Activated CD8-positive, alpha-beta memory T cell treated with anti-CD3 and anti-CD28 coated beads for 1 hour (primary cell): ENCODE results near the gene ZDHHC3.
"Not testable (repeated sequence)": the region's sequence is repeated elsewhere in the genome, so short reads cannot be mapped to it uniquely, and the experiment has no call there.

ENCODE experiments used
- DNase-seq, 2 donors: peaks; one replicate each; pipeline ENCODE4 v3.0.0-alpha.2; 2020; ENCODE audit warnings: low read depth in 1 of 2; ENCODE audit errors: extremely low read depth in 1 of 2

Gene ZDHHC3

GRCh38 chr3:44996556-44996969 is 20.6 kb upstream of the ZDHHC3 start:
- no peak for DNase-seq

GRCh38 chr3:44995142-44995770 is 19.3 kb upstream of the ZDHHC3 start:
- no peak for DNase-seq

GRCh38 chr3:44993471-44994205 is 17.7 kb upstream of the ZDHHC3 start:
- no peak for DNase-seq

- DNase-seq = no peak
These were observed 16.8 kb upstream of the ZDHHC3 start for GRCh38 chr3:44992555-44993470.

- DNase-seq = no peak
These were observed 15.4 kb upstream of the ZDHHC3 start for GRCh38 chr3:44991326-44991725.

GRCh38 chr3:44989636-44990373 is 13.8 kb upstream of the ZDHHC3 start:
- no peak for DNase-seq

- no peak for DNase-seq
These were observed 13.2 kb upstream of the ZDHHC3 start for GRCh38 chr3:44989141-44989540.

- DNase-seq = no peak
These were observed 12.1 kb upstream of the ZDHHC3 start for GRCh38 chr3:44988073-44988472.

- DNase-seq = no peak
These were observed 11.4 kb upstream of the ZDHHC3 start for GRCh38 chr3:44987332-44987731.

GRCh38 chr3:44986330-44986729 is 10.4 kb upstream of the ZDHHC3 start:
- DNase-seq = not testable (repeated sequence)

- DNase-seq = no peak
These were observed 8.4 kb upstream of the ZDHHC3 start for GRCh38 chr3:44984335-44984734.

GRCh38 chr3:44983484-44983941 is 7.5 kb upstream of the ZDHHC3 start:
- no peak for DNase-seq

- DNase-seq = no peak
These were observed 6.8 kb upstream of the ZDHHC3 start for GRCh38 chr3:44982817-44983216.

GRCh38 chr3:44981751-44982150 is 5.8 kb upstream of the ZDHHC3 start:
- no peak for DNase-seq

GRCh38 chr3:44981220-44981619 is 5.2 kb upstream of the ZDHHC3 start:
- DNase-seq = no peak

- no peak for DNase-seq
These were observed 1.6 kb downstream of the ZDHHC3 start for GRCh38 chr3:44974416-44974815.

- no peak for DNase-seq
These were observed 5.0 kb downstream of the ZDHHC3 start for GRCh38 chr3:44970926-44971490.

- DNase-seq = no peak
These were observed 6.2 kb downstream of the ZDHHC3 start for GRCh38 chr3:44969828-44970179.

GRCh38 chr3:44969154-44969827 is 6.7 kb downstream of the ZDHHC3 start:
- DNase-seq = no peak

GRCh38 chr3:44968447-44968858 is 7.5 kb downstream of the ZDHHC3 start:
- no peak for DNase-seq
